GM19397 (cell line): ENCODE results near the gene EML6.

Experiments
- ATAC-seq: cut with Tn5 transposase; IDR thresholded peaks from one replicate; pipeline ENCODE4 v1.9.1; 2021; ENCODE audit warnings: mild to moderate bottlenecking, moderate library complexity; ENCODE audit not compliant: unreplicated experiment

Gene EML6

GRCh38 chr2:54957321-54957999 lies 234.0 kb downstream of the EML6 start:
- no peak for ATAC-seq

DNA sequence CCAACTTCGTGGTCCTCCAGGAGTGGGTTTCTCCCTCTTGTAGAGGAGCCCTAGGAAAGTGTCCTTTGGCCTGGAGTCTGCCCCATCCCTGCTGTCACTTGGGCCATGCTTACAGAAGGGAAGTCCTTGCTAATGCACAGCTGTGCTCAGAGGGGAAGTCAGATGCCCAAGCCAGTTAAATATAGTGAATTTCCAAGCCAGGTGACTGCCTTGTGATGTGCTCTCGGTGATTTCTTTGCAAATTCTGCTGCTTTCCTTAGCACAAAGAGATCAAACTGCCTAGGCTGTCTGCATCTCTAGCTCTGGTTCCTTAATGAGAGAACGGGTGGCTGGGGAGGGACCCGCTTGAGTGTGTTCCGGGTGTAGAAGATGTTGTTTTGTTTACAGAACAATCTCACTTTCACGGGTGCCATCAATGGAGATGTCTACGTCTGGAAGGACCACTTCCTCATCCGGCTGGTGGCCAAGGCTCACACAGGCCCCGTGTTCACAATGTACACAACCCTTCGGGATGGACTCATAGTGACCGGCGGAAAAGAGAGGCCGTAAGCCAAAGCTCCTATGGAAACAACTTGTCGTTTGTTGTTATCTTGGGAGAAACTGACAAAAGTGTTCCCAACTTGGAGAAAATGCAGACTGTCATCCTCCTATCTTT lies 235.4 kb downstream of the EML6 start:
- ATAC-seq: no peak

GRCh38 chr2:54960164-54960563 lies 236.7 kb downstream of the EML6 start:
- no peak for ATAC-seq

DNA sequence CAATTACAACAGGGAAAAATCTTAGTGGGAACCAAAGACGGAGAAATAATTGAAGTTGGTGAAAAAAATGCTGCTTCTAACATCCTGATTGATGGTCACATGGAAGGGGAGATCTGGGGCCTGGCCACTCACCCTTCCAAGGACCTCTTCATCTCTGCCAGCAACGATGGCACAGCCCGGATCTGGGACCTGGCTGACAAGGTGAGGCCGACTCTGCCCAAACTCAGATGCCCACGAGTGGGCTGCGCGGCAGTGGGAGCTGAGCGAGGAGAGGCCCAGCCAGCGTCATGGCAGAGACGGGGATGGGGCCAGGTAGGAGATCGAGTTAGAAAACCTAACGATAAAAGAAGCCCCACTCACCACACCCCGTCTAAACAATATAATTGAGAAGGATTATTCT lies 239.0 kb downstream of the EML6 start:
- ATAC-seq: no peak

GRCh38 chr2:54962935-54963440 lies 239.5 kb downstream of the EML6 start:
- no peak for ATAC-seq

DNA sequence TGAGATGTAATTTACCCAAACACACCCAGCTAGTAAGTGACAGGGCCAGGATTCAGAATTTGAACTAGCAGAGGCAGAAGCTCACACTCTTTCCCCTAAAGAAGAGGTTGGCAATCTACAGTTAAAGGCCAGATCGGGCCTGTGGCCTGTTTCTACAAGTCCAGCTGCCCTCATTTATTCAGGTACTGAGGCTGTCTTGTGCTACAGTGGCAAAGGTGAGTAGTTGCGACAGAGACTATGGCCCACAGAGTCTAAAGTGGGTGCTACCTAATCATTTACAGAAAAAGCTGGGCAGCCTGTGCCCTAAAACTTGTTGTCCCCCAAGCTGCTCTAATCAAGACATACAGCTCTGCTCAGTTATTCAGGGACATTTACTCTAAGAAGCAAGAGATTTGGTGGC lies 240.0 kb downstream of the EML6 start:
- no peak for ATAC-seq

GRCh38 chr2:54964271-54964670 lies 240.8 kb downstream of the EML6 start:
- ATAC-seq: no peak

GRCh38 chr2:54964816-54965215 lies 241.4 kb downstream of the EML6 start:
- ATAC-seq: no peak

DNA sequence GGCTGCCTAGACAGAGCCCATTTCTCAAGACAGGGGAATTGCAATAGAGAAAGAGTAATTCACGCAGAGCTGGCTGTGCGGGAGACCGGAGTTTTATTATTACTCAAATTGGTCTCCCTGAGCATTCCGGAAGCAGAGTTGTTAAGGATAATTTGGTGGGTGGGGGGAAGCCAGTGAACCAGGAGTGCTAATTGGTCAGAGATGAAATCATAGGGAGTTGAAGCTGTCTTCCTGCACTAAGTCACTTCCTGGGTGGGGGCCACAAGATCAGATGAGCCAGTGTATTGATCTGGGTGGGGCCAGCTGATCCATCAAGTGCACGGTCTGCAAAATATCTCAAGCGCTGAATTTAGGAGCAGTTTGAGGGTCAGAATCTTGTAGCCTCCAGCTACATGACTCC lies 242.0 kb downstream of the EML6 start:
- ATAC-seq: no peak

- no peak for ATAC-seq
These were observed 242.8 kb downstream of the EML6 start for GRCh38 chr2:54966165-54966832.

- ATAC-seq: no peak
These were observed 243.4 kb downstream of the EML6 start for GRCh38 chr2:54966837-54967236.

DNA sequence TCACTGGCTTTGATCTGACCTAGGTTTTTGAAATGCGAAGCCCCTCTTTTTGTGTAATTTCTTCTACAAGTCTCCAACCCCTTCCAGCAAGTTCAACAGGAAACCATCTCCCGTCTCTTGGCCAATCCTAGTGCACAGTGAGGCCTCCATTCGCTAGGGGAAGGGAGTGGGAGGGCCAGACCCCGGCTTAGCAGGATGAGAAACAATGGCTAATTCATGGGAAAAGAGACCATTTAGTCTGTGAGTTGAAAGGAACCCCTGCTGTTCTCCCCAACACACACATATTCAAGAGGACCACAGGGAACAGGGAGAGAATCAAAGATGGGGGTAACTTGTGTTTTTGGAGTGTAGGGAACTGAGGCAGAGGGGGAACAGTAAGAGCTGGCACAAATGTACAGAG lies 243.8 kb downstream of the EML6 start:
- ATAC-seq: no peak

DNA sequence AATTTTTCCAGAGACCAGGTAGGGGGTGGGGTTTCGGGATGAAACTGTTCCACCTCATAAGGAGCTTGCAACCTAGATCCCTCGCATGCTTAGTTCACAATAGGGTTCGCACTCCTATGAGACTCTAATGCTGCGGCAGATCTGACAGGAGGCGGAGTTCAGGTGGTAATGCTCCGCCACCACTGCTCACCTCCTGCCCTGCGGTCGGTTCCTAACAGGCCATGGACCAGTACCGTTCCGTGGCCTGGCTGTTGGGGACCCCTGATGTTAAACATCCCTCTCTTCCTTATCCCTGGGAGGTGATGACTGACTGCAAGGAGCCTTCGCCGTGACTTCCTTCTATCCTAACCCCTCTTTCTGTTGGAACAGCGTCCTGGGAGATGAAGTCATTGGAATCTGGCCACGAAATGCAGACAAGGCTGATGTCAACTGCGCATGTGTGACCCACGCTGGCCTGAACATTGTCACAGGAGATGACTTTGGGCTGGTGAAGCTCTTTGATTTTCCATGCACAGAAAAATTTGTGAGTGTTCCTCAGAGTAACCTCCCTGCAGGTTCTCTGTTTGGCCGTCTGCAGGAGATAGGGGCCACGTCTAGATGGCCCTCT lies 244.4 kb downstream of the EML6 start:
- ATAC-seq: no peak

DNA sequence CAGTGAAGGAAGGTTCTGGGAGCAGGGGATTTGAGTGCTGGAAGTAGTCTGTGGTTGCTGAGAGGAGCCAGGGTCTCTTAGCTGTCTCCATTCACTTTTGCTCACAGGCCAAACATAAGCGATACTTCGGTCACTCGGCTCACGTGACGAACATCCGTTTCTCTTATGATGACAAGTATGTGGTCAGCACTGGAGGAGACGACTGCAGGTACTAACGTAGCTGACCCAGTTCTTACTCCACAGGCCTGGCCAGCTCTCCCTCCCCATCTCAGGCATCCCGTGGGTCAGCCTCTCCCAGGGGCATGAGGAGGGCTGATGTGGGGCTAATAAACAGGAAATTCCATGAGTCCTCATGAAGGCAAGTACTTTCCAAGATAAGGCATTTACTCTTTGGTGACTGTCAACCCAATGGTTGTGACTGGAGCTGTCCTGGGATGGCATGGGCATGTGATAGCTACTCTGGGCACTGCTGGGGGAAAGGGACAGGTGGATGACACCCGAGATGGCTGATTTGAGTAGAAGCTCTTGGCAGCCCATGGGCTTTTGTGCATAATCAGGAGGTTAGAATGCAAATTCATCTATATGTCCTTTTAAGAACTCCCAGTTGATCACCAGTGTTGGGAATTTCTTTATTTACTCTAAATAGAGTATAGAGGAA lies 245.2 kb downstream of the EML6 start:
- no peak for ATAC-seq

GRCh38 chr2:54969295-54969939 lies 246.0 kb downstream of the EML6 start:
- no peak for ATAC-seq

- ATAC-seq: no peak
These were observed 246.5 kb downstream of the EML6 start for GRCh38 chr2:54969940-54970338.

GRCh38 chr2:54975175-54975574 lies 251.7 kb downstream of the EML6 start:
- ATAC-seq: no peak

DNA sequence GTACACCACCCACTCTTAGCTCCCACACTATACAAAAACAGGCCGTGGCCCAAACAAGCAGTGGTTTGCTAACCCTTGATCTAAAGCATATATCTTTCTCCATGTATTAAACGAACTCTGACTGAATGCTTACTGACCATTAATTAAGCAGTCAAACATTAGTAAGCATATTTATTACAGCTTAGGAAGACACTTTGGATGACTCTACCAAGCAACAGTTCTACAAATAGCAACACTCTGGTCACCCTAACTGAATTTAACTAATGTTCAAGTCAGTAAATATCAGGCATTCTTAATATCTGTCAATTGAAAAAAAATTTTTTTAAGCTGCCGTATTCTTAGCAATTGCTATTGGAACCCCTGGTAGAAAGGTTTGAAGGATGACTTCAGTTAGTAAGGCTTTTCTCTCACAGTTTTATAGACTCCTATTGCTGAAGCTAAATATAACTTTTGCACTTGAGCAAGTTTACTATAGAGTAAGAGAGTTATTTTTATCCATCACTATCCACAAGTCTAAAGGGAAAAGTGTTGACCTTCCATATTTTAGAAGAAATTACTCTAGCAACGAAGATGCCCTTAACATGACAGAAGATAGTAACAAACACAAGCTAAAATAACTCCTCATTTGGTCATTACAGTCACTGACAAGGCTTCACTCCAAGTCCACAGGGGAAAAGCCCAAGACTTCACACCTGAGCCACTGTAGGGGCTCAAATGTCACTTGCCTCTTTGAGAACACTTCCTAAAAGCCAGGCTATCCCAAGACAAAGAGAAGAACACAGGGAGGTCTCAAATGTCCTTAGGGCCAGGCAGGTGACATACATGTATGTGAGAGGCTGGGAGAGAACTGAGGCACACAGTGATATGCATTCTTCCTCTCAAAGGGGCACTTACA lies 252.4 kb downstream of the EML6 start:
- ATAC-seq: no peak

DNA sequence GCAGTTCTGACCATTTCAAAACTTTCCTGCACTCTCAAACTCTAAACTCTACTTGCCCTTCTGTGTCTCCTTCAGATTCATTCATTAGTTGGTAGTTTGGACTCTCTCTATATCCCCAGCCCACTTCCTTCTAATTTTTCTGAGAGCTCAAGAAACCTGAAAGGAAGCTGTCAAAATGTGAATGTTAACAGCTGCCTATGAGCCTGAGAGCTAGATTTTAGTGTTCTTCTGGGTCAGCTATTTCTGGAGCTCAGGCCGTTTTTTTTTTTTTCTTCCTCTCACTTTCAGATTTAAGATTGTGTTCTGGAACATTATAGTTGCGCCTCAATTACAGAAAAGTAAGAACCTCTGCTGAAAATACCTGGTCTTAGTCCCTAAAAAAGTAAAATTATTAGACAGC lies 253.7 kb downstream of the EML6 start:
- ATAC-seq: peak; percentile 82
